CD4-positive, alpha-beta T cell treated with Interleukin-15 for 4 hours (primary cell): ENCODE data around the gene PREB.
"Not testable (repeated sequence)": the region's sequence is repeated elsewhere in the genome, so short reads cannot be mapped to it uniquely, and the experiment has no call there.

Experiments used
- DNase-seq: peaks from one replicate; pipeline ENCODE4 v3.0.0-alpha.2; 2020; ENCODE audit warnings: low spot score

PREB gene

DNA sequence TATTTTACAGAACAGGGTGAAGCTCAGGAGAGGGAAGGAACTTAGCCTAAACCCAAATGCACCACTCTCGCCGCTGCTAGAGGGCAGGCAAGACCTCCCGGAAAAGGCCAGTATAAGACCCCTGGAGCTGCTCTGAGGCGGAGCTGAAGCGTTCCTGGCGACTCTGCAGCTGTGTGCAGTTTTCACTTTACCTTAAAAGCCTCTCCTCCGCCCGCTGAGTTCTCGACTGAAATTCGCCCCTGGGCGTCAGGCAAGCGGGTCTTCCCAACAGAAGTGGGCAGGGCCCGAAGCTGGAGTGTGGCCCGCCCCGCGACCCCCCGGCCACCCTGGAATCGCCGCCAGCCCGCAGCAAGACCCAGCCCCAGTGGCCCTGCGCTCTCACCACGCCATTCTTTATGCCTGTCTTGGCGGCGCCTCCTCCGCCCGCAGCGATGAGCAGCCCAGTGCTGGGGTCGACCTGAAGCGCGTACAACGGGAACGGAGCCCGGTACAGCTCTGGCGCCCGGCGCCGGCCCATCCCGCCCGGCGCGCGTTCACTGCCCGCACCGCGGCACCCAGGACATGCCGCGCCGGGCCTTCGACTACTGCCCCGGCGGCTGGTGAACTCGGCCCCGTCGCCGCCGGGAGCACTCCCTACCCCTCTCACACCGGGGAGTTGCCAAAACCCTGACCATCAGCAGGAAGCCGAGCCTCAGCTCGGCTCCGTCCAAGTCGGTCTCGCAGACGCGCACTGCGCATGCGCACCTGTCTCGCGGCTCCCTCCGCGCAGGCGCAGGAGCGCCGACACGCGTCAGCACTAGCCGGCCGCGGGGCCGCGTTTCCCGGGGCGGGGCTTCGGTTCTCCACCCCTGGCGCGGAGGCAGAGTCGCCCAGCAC is at the start of gene PREB:
TSS of gene PREB (minus strand) at position 732 of the 876 bp plus-strand sequence. CDS start at position 517, 215 bp downstream.
- peak; percentile 98 for DNase-seq

- DNase-seq = no peak
Observed at GRCh38 chr2:27184115-27184514, 49.7 kb upstream of the PREB start.

DNA sequence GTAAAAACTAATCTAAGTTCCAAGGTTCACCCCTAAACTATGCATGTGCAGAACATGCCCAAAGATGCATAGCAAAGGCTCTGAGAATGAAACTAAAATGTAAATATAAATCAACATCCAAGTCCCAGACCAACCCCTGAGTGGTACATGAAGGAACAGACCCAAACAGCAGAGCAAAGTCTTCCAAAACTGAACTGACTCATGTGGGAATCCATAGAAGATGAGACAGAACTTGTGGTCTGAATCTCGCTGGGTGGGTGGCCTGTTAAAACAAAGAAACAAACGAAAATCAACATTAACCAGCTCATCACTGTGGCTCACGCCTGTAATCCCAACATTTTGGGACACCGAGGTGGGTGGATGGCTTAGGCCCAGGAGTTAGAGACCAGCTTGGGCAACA is 47.9 kb upstream of the PREB start:
- DNase-seq = no peak

DNA sequence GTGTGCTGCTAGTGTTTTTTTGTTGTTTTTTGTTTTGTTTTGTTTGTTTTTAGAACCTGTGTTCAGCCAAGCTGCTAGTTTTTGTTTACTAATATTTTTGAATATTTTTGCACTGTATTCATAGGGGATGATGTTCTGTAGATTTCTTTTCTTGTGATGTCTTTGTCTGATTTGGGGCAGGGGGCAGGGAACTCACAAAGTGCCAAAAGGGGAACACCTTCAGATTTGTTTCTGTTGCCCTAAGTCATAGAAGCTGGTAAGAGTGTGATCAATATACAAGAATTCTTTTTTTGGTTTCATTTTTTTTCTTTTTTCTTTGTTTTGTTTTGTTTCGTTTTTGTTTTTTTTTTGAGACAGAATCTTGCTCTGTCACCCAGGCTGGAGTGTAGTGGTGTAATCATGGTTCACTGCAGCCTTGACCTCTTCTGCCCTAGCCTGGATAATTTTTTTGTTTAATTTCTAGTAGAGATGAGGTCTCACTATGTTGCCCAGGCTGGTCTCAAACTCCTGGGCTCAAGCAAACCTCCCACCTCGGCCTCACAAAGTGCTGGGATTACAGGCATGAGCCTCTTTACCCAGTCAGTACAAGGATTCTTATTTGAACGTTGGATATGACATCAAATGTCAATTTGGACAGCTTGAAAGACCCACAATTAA is 45.0 kb upstream of the PREB start:
- DNase-seq = no peak

DNA sequence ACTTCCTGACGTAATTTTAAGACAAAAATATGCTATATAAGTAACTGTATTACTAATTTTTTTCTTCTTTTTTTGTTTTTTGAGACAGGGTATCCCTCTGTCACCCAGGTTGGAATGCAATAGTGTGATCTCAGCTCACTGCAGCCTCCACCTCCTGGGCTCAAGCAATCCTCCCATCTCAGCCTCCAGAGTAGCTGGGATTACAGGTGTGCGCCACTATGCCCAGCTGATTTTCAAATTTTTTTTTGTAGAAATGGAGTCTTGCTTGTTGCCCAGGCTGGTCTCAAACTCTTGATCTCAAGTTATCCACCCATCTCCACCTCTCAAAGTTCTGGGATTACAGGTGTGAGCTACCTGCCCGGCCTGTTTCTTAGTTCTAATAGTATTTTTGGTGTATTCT is 44.0 kb upstream of the PREB start:
- DNase-seq = no peak

GRCh38 chr2:27177441-27178351 is 43.3 kb upstream of the PREB start:
- no peak for DNase-seq

GRCh38 chr2:27175781-27176180 is 41.3 kb upstream of the PREB start:
- DNase-seq = not testable (repeated sequence)

DNA sequence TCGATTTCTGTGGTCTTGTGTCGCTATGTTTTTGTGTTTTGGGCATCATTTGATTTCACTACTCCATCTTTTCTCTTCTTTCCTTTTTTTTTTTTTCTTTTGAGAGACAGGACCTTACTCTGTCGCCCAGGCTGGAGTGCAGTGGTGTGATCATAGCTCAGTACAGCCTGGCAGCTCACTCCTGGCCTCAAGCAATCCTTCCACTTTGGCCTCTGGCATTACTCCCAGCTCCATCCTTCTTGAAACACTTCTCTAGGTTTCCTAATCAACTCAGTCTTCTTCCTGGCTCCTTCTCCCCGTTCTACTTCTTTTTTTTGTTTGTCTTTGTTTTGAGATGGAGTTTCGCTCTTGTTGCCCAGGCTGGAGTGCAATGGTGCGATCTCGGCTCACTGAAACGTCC is 40.9 kb upstream of the PREB start:
- DNase-seq = no peak

- DNase-seq = no peak
Observed at GRCh38 chr2:27174638-27175037, 40.2 kb upstream of the PREB start.

GRCh38 chr2:27171351-27171848 is 37.0 kb upstream of the PREB start:
- no peak for DNase-seq

GRCh38 chr2:27170581-27171337 is 36.3 kb upstream of the PREB start:
- DNase-seq = no peak

- no peak for DNase-seq
Observed at GRCh38 chr2:27164960-27165763, 30.7 kb upstream of the PREB start.

DNA sequence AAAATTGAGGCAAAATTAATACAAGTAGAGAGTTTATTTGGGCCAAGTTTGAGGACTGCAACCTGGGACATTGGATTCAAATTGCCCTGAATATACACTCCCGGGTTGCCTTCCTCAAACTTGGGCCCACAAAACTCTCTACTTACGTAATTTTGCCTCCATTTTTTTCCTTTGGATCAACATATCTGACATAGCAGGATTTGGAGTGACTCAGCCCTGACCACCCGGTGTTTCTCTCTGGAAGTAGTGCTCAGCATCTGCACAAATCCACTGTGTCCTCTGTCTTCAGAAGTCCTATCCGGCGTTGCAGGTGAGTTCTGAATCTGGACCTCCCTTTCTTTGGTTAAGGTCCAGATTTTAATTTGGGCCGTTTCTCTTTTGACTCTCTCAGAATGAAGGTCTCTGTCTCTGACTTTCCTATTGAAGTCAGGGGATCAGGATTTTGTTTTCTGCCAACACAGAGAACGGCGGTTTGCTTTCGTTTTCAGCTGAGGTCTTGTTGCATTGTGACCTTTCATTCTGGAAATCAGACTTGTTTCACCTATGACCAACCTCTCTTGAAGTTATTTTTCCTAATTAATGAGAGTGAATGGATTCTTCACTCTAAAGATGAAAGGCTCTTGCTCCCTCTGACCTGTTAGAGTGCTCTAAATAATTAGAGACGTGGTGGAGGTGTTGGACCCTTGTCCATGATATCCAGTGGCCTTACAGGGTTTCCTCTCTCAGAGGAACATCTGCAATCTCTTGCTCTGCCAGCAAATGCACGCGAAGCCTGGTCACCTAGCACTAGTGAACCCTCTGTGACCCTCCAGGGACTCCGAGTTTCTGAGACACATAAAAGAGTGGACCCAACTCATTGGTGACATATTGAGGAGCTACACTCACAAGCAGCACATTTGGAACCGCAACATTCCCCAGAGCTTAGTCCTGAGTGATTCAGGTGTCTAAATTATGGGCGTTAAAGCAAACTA is 28.0 kb upstream of the PREB start:
- DNase-seq = no peak

DNA sequence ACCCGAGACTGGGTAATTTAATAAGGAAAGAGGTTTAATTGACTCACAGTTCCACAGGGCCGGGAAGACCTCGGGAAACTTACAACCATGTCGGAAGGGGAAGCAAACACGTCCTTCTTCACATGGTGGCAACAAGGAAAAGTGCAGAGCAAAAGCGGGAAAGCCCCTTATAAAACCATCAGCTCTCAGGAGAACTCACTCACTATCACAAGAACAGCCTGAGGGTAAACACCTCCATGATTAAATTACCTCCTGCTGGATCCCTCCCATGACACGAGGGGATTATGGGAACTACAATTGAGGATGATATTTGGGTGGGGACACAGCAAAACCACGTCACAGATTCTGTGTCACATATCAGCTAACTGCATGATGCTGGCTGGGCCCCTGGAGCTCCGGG is 25.8 kb upstream of the PREB start:
- no peak for DNase-seq

DNA sequence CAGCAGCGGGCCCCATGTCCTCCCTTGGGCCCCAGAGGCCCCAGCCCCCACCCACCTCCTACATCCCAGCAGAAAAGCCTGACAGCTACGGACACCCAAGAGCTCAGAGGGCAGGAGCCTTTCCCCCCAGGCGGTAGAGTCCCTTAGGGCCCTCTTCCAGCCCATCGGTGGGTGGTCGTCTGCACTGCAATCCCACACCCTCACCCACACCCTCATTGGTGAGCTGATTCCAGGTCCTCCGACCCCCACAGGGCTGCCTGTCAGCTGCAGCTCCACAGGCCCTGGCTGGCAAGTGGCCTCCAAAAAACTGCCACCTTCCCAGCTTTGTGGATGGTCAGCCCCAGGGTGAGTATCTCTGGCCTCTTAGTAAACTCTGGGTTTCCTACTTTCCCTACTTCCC is 24.8 kb upstream of the PREB start:
- no peak for DNase-seq

GRCh38 chr2:27158468-27158867 is 24.0 kb upstream of the PREB start:
- no peak for DNase-seq

DNA sequence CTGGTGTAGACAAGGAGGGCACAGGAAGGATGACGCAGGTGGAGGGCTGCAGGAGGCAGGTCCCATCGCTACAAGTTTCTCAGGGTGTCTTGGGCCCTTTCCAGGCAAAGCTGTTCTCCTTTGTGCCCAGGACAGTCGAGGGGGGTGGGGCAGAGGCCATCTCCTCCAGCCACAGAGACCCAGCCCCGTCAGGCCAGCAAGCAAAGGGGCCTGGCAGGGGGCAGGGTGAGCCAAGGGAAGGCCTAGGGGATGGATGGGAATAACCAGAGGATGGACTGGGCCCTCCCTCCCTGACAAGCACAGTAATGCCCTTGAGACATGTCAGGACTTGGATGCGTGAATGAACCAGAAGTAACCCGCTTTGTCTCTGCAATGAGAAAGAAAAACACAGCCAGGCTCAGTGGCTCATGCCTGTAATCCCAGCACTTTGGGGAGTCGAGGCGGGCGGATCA is 20.7 kb upstream of the PREB start:
- DNase-seq = no peak

- DNase-seq = no peak
Observed at GRCh38 chr2:27154488-27154887, 20.1 kb upstream of the PREB start.

GRCh38 chr2:27152796-27153464 is 18.5 kb upstream of the PREB start:
- no peak for DNase-seq
